ENCODE data around the gene ABTB1. TPM values are rescaled to one million over a fixed set of nuclear protein-coding genes. Genes with fewer than 3 reads are reported as not detected.

ABTB1 gene
- total and polyA plus RNA-seq, 4 donors, result 28.7 to 263 (median 62.6) TPM

DNA sequence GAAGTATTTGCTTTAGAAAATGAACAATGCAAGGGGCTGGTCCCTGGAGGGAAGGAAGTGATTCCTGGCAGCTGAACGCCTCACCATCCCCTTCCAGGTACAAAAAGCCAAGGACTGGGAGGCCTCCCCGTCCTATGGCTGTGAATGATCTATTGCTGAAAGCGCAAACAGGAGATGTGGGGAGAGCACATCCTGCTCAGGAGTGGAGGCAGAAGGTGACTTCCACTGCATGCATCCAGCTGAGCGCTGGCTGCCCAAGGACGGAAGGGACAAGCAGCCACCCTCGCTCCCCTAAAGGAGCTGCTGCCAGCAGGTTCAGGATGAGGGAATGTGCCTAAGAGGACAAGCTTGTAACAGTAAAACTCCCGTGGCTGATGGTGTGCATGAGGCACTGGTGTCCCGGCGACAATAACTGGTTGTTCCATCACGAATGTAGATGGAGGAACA lies 41.4 kb downstream of the ABTB1 start:
- H3K4me3 ChIP-seq (ENCODE audit: low read length in 2 of 2), result no peak overlapping the region
- H3K27me3 ChIP-seq (ENCODE audit: control insufficient read depth in 1 of 2, insufficient read depth in 2 of 2, low read length in 1 of 2), result no peaks in the 10 kb centered on the region
- 57 to 63% methylated on average over 10 of the region's 10 CpGs for WGBS, 2 donors
- no peak for ATAC-seq (ENCODE audit: low FRiP score)
- H3K4me1 ChIP-seq (ENCODE audit: control insufficient read depth in 1 of 2, insufficient read depth in 2 of 2, low read length in 2 of 2), result no peaks in the 10 kb centered on the region
- no peaks in the 10 kb centered on the region for H3K9me3 ChIP-seq (ENCODE audit: control insufficient read depth, low read length)
- H3K36me3 ChIP-seq (ENCODE audit: control insufficient read depth in 1 of 2, insufficient read depth in 2 of 2, low read length in 1 of 2), result no peaks in the 10 kb centered on the region
- DNase-seq, result peak in 1 of 2 donors; percentile 39
- H3K27ac ChIP-seq (ENCODE audit: low read depth in 1 of 2, low read length in 2 of 2), result no peak overlapping the region
- intact Hi-C loops (cut with DNase I), result no loop called here

- 78 to 82% methylated on average over 5 of the region's 5 CpGs for WGBS, 2 donors
- no peaks in the 10 kb centered on the region for H3K27me3 ChIP-seq (ENCODE audit: control insufficient read depth in 1 of 2, insufficient read depth in 2 of 2, low read length in 1 of 2)
- ATAC-seq (ENCODE audit: low FRiP score), result no peak
These were observed 42.1 kb downstream of the ABTB1 start for GRCh38 chr3:127714866-127715265.

DNA sequence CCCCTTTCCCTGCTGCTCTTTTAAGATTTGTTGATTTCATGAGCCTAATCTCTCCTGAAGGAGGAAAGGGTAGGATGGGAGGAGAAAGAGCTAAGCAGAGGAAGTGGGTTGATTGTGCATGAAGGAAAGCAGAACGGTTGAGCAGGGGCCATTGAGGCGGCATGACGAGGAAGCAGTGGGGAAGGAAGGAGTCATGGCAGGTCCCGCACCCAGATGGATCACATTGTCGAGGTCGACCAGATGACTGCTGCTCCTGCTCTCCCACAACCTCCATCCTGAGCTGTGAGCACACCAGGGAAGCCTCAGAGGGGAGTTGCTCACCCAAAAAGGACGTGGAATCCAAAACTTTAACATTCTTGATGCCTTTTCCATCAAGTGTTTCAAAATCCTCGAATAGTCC lies 42.8 kb downstream of the ABTB1 start:
- ATAC-seq (ENCODE audit: low FRiP score) (no peak), DNase-seq (peak in 1 of 2 donors; percentile 44)
- 64 to 66% methylated on average over 8 of the region's 8 CpGs for WGBS, 2 donors
- intact Hi-C loops (cut with DNase I), result no loop called here
- Histone ChIP-seq H3K27me3 (ENCODE audit: control insufficient read depth in 1 of 2, insufficient read depth in 2 of 2, low read length in 1 of 2) (no peaks in the 10 kb centered on the region), H3K4me1 (ENCODE audit: control insufficient read depth in 1 of 2, insufficient read depth in 2 of 2, low read length in 2 of 2) (no peaks in the 10 kb centered on the region), H3K4me3 (ENCODE audit: low read length in 2 of 2) (no peak overlapping the region), H3K36me3 (ENCODE audit: control insufficient read depth in 1 of 2, insufficient read depth in 2 of 2, low read length in 1 of 2) (no peaks in the 10 kb centered on the region), H3K9me3 (ENCODE audit: control insufficient read depth, low read length) (no peaks in the 10 kb centered on the region), H3K27ac (ENCODE audit: low read depth in 1 of 2, low read length in 2 of 2) (no peak overlapping the region)

More at GRCh38 chr3:127714866-127715265, 42.1 kb downstream of the ABTB1 start:
- no peaks in the 10 kb centered on the region for H3K36me3 ChIP-seq (ENCODE audit: control insufficient read depth in 1 of 2, insufficient read depth in 2 of 2, low read length in 1 of 2)
- peak in 1 of 2 donors; percentile 29 for DNase-seq
- no peak overlapping the region for H3K27ac ChIP-seq (ENCODE audit: low read depth in 1 of 2, low read length in 2 of 2)
- no peaks in the 10 kb centered on the region for H3K4me1 ChIP-seq (ENCODE audit: control insufficient read depth in 1 of 2, insufficient read depth in 2 of 2, low read length in 2 of 2)
- intact Hi-C loops (cut with DNase I), result no loop called here
- H3K9me3 ChIP-seq (ENCODE audit: control insufficient read depth, low read length), result no peaks in the 10 kb centered on the region
- no peak overlapping the region for H3K4me3 ChIP-seq (ENCODE audit: low read length in 2 of 2)

GRCh38 chr3:127716384-127716783 lies 43.6 kb downstream of the ABTB1 start:
- intact Hi-C loops (cut with DNase I), result no loop called here
- no peaks in the 10 kb centered on the region for H3K4me1 ChIP-seq (ENCODE audit: control insufficient read depth in 1 of 2, insufficient read depth in 2 of 2, low read length in 2 of 2)

DNA sequence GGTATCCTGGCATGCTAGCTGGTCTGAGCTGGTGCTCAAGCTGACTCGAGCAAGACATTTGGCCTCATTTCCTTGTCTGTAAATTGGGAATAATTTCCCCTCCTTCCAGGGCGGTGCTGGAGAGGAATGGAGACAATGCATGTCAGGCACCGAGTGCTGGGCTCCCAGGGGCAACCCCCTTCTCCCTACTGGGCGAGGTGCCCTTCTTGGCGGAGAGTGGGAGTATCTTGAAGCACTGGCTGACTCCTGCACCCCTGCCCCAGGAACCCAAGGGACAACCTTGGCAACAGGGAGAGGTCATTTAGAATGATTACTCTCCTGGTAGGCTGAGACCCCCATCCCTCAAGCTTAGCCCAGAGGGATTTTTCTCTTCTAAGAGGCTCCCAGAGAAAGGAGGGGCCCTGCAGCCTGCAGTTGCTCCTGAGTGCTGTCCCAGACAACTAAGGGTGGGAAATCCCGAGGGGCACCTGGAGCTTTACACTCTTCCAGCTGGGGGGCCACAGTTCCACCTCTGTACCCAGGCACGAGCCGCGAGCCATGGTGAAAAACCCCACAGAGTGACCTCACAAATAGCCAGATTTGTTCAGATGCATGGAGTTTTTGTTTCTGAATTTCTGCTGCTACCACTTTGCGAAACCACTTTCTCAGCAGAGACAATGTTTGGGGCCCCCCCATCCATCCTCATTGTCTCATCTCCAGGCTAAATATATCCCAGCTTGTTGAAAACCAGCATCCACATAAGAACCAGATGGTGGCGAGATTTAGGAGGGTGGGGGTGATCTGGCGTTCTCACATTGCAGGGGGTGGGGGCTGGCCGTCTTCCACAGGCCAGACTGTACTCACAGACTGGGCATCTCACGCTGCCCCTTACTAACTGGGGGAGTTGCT lies 44.8 kb downstream of the ABTB1 start:
- peak in 1 of 2 donors; percentile 33 for DNase-seq
- H3K27ac ChIP-seq (ENCODE audit: low read depth in 1 of 2, low read length in 2 of 2), result no peak overlapping the region
- WGBS, 2 donors, result 83 to 84% methylated on average over 14 of the region's 14 CpGs
- no peak for ATAC-seq (ENCODE audit: low FRiP score)
- no peaks in the 10 kb centered on the region for H3K4me1 ChIP-seq (ENCODE audit: control insufficient read depth in 1 of 2, insufficient read depth in 2 of 2, low read length in 2 of 2)
- no peaks in the 10 kb centered on the region for H3K9me3 ChIP-seq (ENCODE audit: control insufficient read depth, low read length)
- H3K27me3 ChIP-seq (ENCODE audit: control insufficient read depth in 1 of 2, insufficient read depth in 2 of 2, low read length in 1 of 2), result no peaks in the 10 kb centered on the region
- no peak overlapping the region for H3K4me3 ChIP-seq (ENCODE audit: low read length in 2 of 2)
- intact Hi-C loops (cut with DNase I), result no loop called here
- H3K36me3 ChIP-seq (ENCODE audit: control insufficient read depth in 1 of 2, insufficient read depth in 2 of 2, low read length in 1 of 2), result peaks cover 0 to 2% of the 10 kb centered on the region in 2 donors

More at GRCh38 chr3:127716384-127716783, 43.6 kb downstream of the ABTB1 start:
- Histone ChIP-seq H3K27ac (ENCODE audit: low read depth in 1 of 2, low read length in 2 of 2) (no peak overlapping the region), H3K9me3 (ENCODE audit: control insufficient read depth, low read length) (no peaks in the 10 kb centered on the region), H3K4me3 (ENCODE audit: low read length in 2 of 2) (no peak overlapping the region), H3K36me3 (ENCODE audit: control insufficient read depth in 1 of 2, insufficient read depth in 2 of 2, low read length in 1 of 2) (no peaks in the 10 kb centered on the region), H3K27me3 (ENCODE audit: control insufficient read depth in 1 of 2, insufficient read depth in 2 of 2, low read length in 1 of 2) (no peaks in the 10 kb centered on the region)
- ATAC-seq (ENCODE audit: low FRiP score), result no peak
- DNase-seq, result peak in 1 of 2 donors; percentile 18
- 97 to 98% methylated on average over 6 of the region's 6 CpGs for WGBS, 2 donors

- intact Hi-C loops (cut with DNase I), result no loop called here
- peak in 1 of 2 donors; percentile 6 for DNase-seq
- Histone ChIP-seq H3K4me3 (ENCODE audit: low read length in 2 of 2) (no peak overlapping the region), H3K9me3 (ENCODE audit: control insufficient read depth, low read length) (no peaks in the 10 kb centered on the region), H3K27ac (ENCODE audit: low read depth in 1 of 2, low read length in 2 of 2) (no peak overlapping the region), H3K4me1 (ENCODE audit: control insufficient read depth in 1 of 2, insufficient read depth in 2 of 2, low read length in 2 of 2) (no peaks in the 10 kb centered on the region), H3K36me3 (ENCODE audit: control insufficient read depth in 1 of 2, insufficient read depth in 2 of 2, low read length in 1 of 2) (peaks cover 0 to 2% of the 10 kb centered on the region in 2 donors), H3K27me3 (ENCODE audit: control insufficient read depth in 1 of 2, insufficient read depth in 2 of 2, low read length in 1 of 2) (no peaks in the 10 kb centered on the region)
- 92% methylated on average over 7 of the region's 7 CpGs for WGBS, 2 donors
- no peak for ATAC-seq (ENCODE audit: low FRiP score)
These were observed 45.6 kb downstream of the ABTB1 start for GRCh38 chr3:127718245-127718915.

GRCh38 chr3:127718916-127719290 lies 46.2 kb downstream of the ABTB1 start:
- intact Hi-C loops (cut with DNase I), result no loop called here
- DNase-seq (peak in 1 of 2 donors; percentile 45), ATAC-seq (ENCODE audit: low FRiP score) (no peak)
- no peaks in the 10 kb centered on the region for H3K4me1 ChIP-seq (ENCODE audit: control insufficient read depth in 1 of 2, insufficient read depth in 2 of 2, low read length in 2 of 2)
- H3K27me3 ChIP-seq (ENCODE audit: control insufficient read depth in 1 of 2, insufficient read depth in 2 of 2, low read length in 1 of 2), result no peaks in the 10 kb centered on the region
- H3K36me3 ChIP-seq (ENCODE audit: control insufficient read depth in 1 of 2, insufficient read depth in 2 of 2, low read length in 1 of 2), result peaks cover 0 to 2% of the 10 kb centered on the region in 2 donors
- no peak overlapping the region for H3K27ac ChIP-seq (ENCODE audit: low read depth in 1 of 2, low read length in 2 of 2)
- H3K9me3 ChIP-seq (ENCODE audit: control insufficient read depth, low read length), result no peaks in the 10 kb centered on the region
- no peak overlapping the region for H3K4me3 ChIP-seq (ENCODE audit: low read length in 2 of 2)
- 36 to 46% methylated on average over 3 of the region's 3 CpGs for WGBS, 2 donors

DNA sequence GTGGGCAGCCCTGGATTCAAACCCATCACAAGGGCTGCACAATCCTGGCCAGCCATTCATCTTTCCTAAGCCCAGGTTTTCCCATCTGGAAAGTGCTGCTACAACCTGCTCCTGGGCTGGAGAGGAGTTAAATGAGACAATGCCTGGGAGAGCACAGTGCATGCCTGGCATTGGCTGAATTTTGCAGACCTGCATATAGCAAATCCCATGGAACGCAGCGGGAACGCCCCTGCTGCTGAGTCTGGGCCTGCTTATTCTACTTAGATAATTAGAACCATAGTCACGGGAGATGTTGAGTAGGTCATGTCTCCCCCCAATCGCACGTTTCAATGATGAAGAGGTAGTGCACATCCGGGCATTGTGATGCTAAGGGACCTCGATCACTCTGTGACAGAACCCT lies 46.6 kb downstream of the ABTB1 start:
- Histone ChIP-seq H3K27me3 (ENCODE audit: control insufficient read depth in 1 of 2, insufficient read depth in 2 of 2, low read length in 1 of 2) (no peaks in the 10 kb centered on the region), H3K9me3 (ENCODE audit: control insufficient read depth, low read length) (no peaks in the 10 kb centered on the region), H3K27ac (ENCODE audit: low read depth in 1 of 2, low read length in 2 of 2) (no peak overlapping the region), H3K4me3 (ENCODE audit: low read length in 2 of 2) (no peak overlapping the region), H3K36me3 (ENCODE audit: control insufficient read depth in 1 of 2, insufficient read depth in 2 of 2, low read length in 1 of 2) (peaks cover 0 to 2% of the 10 kb centered on the region in 2 donors), H3K4me1 (ENCODE audit: control insufficient read depth in 1 of 2, insufficient read depth in 2 of 2, low read length in 2 of 2) (no peaks in the 10 kb centered on the region)
- DNase-seq (peak in 1 of 2 donors; percentile 23), ATAC-seq (ENCODE audit: low FRiP score) (no peak)
- intact Hi-C loops (cut with DNase I), result no loop called here
- WGBS, 2 donors, result 96% methylated on average over 8 of the region's 8 CpGs

Measured in aorta (tissue), 5 donors.